Stimulated activated CD4-positive, alpha-beta T cell treated with anti-CD3 and anti-CD28 coated beads, TNF-alpha, amount 100 ng/mL, for 1 hour (primary cell): ENCODE data around the gene PRR14.
A peak's percentile ranks its signal among the peaks of the same experiment; 100 is the strongest.
"Not testable (repeated sequence)": the region's sequence is repeated elsewhere in the genome, so short reads cannot be mapped to it uniquely, and the experiment has no call there.

Source experiments
- DNase-seq, 3 donors: peaks; one replicate each; pipeline ENCODE4 v3.0.0-alpha.2; 2020; ENCODE audit warnings: low read depth in 3 of 3, low spot score in 1 of 3

PRR14 gene

GRCh38 chr16:30628628-30629540 lies 21.9 kb upstream of the PRR14 start:
- DNase-seq, result peak; percentile 55 to 94 (median 72)

GRCh38 chr16:30632454-30632853 lies 18.3 kb upstream of the PRR14 start:
- DNase-seq, result not testable (repeated sequence)

- no peak for DNase-seq
Observed at GRCh38 chr16:30633526-30633925, 17.2 kb upstream of the PRR14 start.

- no peak for DNase-seq
Observed at GRCh38 chr16:30636599-30636998, 14.2 kb upstream of the PRR14 start.

- not testable (repeated sequence) for DNase-seq
Observed at GRCh38 chr16:30637139-30637538, 13.6 kb upstream of the PRR14 start.

- no peak for DNase-seq
Observed at GRCh38 chr16:30637944-30638343, 12.8 kb upstream of the PRR14 start.

- no peak for DNase-seq
Observed at GRCh38 chr16:30641378-30641982, 9.3 kb upstream of the PRR14 start.

GRCh38 chr16:30644334-30644830 lies 6.4 kb upstream of the PRR14 start:
- DNase-seq, result no peak

GRCh38 chr16:30645727-30646126 lies 5.0 kb upstream of the PRR14 start:
- DNase-seq, result no peak

- DNase-seq, result no peak
Observed at GRCh38 chr16:30647274-30647571, 3.5 kb upstream of the PRR14 start.

- no peak for DNase-seq
Observed at GRCh38 chr16:30649725-30650368, 913 bp upstream of the PRR14 start.

- DNase-seq, result peak; percentile 48 to 67 (median 52)
Observed at GRCh38 chr16:30651124-30652004, 604 bp downstream of the PRR14 start.

GRCh38 chr16:30652005-30652296 lies 1.2 kb downstream of the PRR14 start:
- no peak for DNase-seq

- DNase-seq, result no peak
Observed at GRCh38 chr16:30652718-30653117, 2.0 kb downstream of the PRR14 start.

GRCh38 chr16:30654856-30655255 lies 4.1 kb downstream of the PRR14 start:
- no peak for DNase-seq

GRCh38 chr16:30655815-30656347 lies 5.1 kb downstream of the PRR14 start:
- DNase-seq, result no peak

GRCh38 chr16:30656388-30656787 lies 5.6 kb downstream of the PRR14 start:
- no peak for DNase-seq

GRCh38 chr16:30656974-30657865 lies 6.5 kb downstream of the PRR14 start:
- no peak for DNase-seq

- DNase-seq, result peak; percentile 99 to 100 (median 100)
Observed at GRCh38 chr16:30657866-30658730, 7.3 kb downstream of the PRR14 start, which contains the start of gene FBRS. Gene FBRS, plus strand, starts transcription at chr16:30658431. Its CDS starts 1,088 bp downstream, at chr16:30659519.
